Measurements from ENCODE around the gene RIPPLY3.
A peak's percentile ranks its signal among the peaks of the same experiment; 100 is the strongest.

The RIPPLY3 gene

DNA sequence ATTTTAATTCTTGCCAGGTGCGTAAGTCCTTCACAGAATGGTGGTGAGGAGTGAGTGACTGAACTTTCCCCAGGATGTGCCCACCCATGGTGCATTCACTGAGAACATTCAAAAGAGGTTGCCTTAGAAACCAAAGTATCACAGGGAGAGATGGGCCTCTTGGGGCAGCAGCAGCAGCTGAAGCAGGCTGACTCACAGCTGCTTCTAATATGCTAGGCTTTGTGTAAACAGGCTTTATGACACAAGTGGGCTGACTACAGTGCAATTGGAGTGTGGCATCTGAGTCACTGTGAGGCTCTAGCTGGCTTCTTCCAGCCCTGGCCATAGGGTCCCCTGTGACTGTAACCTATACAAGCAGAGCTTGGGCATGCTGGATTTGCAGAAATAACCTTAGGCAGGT, 53.8 kb downstream of the RIPPLY3 start:
- DNase-seq (ENCODE audit: low read depth, low spot score) = peak; percentile 96

DNA sequence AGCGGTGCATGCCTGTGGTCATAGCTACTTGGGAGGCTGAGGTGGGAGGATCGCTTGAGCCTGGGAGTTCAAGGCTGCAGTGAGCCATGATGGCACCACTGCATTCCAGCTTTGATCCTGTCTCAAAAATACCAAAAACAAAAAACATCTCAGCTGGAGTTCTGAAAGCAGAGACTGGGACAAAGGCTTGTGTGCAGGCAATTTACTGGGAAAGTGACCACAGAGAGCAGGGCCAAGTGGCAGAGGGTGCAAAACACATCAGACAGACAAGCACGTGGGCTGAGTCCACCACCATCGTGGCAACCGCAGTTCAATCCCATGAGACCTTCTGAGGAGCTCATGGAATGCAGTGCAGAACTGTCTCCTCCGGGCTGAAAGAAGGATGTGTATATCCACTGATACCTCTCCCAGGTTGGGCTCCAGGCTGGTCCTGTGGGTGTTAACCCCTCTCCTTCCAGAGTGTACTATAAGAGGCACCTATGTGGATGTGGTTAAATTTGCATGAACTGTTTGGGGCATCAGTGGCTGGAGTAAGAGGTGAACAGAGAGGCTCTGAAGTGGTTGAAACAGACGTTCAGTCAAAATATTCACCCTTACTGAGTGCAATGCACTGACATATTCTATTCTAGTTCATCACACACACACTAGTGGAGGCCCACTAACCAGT, 55.6 kb downstream of the RIPPLY3 start:
- DNase-seq (ENCODE audit: low read depth, low spot score) = peak; percentile 89

DNA sequence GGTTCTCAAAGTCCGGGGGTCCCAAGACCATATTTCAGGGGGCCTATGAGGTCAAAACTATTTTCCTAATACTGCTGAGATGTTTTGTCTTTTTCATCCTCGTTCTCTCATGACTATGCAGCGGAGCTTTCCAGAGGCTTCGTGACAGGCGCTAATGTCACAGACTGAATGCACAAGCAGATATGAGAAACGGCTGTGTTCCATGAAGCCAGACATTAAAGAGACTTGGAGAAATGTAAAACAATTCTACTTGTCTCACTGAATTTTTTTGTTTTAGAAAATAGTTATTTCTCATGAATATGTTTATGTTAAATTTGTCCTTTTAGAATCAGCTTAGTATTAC, 56.1 kb downstream of the RIPPLY3 start:
- no peak for DNase-seq (ENCODE audit: low read depth, low spot score)

DNA sequence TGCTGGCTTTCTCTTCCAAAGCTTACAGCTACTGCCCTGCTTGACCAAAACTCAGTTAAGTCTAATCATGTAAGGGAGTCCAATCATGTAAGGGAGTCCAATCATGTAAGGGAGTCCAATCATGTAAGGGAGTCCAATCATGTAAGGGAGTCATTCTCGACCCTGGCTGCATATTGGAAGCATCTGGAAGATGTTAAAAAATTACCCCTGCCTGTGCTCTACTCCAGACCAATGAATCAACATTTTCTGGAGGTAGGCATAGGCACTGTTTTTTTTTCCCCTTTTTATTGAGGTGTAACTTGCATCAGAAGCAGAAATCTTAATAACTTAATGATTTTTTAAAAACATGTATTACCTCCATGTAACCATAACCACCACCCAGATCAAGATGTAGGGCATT, 56.9 kb downstream of the RIPPLY3 start:
- DNase-seq (ENCODE audit: low read depth, low spot score) = no peak

DNA sequence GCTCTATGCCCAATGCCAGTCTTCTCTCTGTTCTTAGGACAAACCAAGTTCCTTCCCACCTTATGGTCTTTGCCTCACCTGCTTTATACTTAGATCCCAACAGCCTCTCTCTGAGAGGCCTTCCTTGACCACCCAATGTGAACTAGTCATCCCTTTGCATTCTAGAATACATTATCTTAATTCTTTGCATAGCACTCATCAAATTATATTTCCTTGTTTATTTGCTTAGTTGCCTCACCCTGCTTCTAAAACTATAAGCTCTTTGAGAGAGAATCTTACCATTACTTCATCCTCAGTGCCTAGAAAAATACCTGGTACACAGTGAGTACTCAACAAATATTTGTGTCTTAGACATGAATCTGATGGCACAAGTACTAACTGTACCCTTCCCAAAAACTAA, 58.3 kb downstream of the RIPPLY3 start:
- no peak for DNase-seq (ENCODE audit: low read depth, low spot score)

DNA sequence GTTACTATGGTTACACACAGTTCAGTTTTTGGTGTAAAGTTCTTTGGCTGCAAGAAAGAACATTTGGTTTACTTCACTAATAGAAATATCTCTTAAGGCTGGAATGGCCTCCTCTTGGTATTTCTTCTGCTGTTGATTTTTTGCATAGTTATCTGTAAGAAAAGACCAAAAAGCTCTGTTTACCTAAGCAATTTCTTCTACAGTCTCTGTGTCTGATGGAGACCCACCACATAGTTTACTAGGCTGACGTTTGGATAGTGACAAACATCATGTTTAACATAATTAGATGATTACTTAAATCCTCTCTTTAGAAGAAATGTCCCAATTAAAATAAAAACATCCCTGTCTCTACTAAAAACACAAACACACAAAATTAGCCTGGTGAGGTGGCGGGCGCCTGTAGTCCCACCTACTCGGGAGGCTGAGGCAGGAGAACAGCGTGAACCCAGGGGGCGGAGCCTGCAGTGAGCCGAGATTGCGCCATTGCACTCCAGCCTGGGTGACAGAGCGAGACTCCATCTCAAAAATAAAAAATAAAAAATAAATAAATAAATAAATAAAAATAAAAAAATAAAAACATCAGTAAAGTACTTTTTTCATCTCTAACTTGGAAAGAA, 59.2 kb downstream of the RIPPLY3 start:
- DNase-seq (ENCODE audit: low read depth, low spot score) = no peak

Data from smooth muscle cell of the brain vasculature (primary cell).